Measurements from ENCODE around the gene ANTKMT. TPM values are rescaled to one million over a fixed set of nuclear protein-coding genes. Genes with fewer than 3 reads are reported as not detected.

The ANTKMT gene
- total and polyA plus RNA-seq, 2 donors (not counting 3 experiments of a cell fraction or from before 2014, with no cell fraction given), result 26.1 to 27.9 TPM

- no peaks in the 10 kb centered on the region for H3K9me1 ChIP-seq (replicated peaks; ENCODE audit: control insufficient read depth, extremely low read depth, insufficient read depth, low read length)
- H3K36me3 ChIP-seq (ENCODE audit: control insufficient read depth in 2 of 2, extremely low read depth in 1 of 2, insufficient read depth in 2 of 2, low read length in 2 of 2), result no peaks in the 10 kb centered on the region
- H3K4me3 ChIP-seq (replicated peaks in 1 of 3; ENCODE audit: insufficient read depth in 1 of 3, low read depth in 1 of 3, low read length in 3 of 3), result no peak overlapping the region
- TF ChIP-seq POLR2A (IDR thresholded peaks at IDR 0.05; ENCODE audit: low read depth, low read length), result no peak
- TF ChIP-seq EZH2 (IDR thresholded peaks at IDR 0.05; ENCODE audit: borderline replicate concordance, low read depth, low read length, severe bottlenecking), result no peak
- TF ChIP-seq FOS (IDR thresholded peaks at IDR 0.05; ENCODE audit: borderline replicate concordance, insufficient read depth, low read length), result no peak
- TF ChIP-seq CTCF (IDR thresholded peaks at IDR 0.05; ENCODE audit: extremely low read depth in 1 of 2, insufficient read depth in 1 of 2, low read depth in 1 of 2, low read length in 2 of 2), result no peak
- TF ChIP-seq POLR2AphosphoS5 (IDR thresholded peaks at IDR 0.05; ENCODE audit: insufficient read depth, low read depth, low read length), result no peak
- TF ChIP-seq MAX (IDR thresholded peaks at IDR 0.05; ENCODE audit: insufficient read depth, insufficient read length), result no peak
- no peak for TF ChIP-seq MYC (IDR thresholded peaks at IDR 0.05; ENCODE audit: low read depth, low read length)
- TF ChIP-seq JUN (IDR thresholded peaks at IDR 0.05; ENCODE audit: borderline replicate concordance, insufficient read depth, insufficient read length, low read depth), result no peak
- no peak for TF ChIP-seq GATA2 (IDR thresholded peaks at IDR 0.05; ENCODE audit: insufficient read depth, insufficient read length, low read depth, low read length)
- H3K27ac ChIP-seq (ENCODE audit: insufficient read depth, low read depth, low read length), result no peak overlapping the region
- no TSS peak for BruUV-seq (replicated peaks)
- no peaks in the 10 kb centered on the region for H4K20me1 ChIP-seq (replicated peaks; ENCODE audit: control insufficient read depth, extremely low read depth, insufficient read depth, low read length)
- ChIA-PET CTCF (no interaction called here), POLR2A (no interaction called here)
- no peak for DNase-seq (ENCODE audit: low read depth, low spot score)
- H3K27me3 ChIP-seq (ENCODE audit: control insufficient read depth in 2 of 2, insufficient read depth in 2 of 2, low read length in 2 of 2), result no peaks in the 10 kb centered on the region
- H2AFZ ChIP-seq (ENCODE audit: low read depth, low read length), result no peak overlapping the region
- dilution Hi-C loops (cut with MboI; ENCODE audit: extremely low pct_ligation_motif_present, low sequenced_read_pairs) (no loop called here), intact Hi-C loops (cut with micrococcal nuclease) (no loop called here)
- no peak overlapping the region for H3K9ac ChIP-seq (replicated peaks; ENCODE audit: extremely low read depth, insufficient read depth, low read length)
- no peaks in the 10 kb centered on the region for H3K9me3 ChIP-seq (replicated peaks; ENCODE audit: control insufficient read depth, insufficient read depth, low read length)
- no peak for FAIRE-seq
- H3K4me1 ChIP-seq (ENCODE audit: control insufficient read depth, extremely low read depth, insufficient read depth, low read length), result peaks cover 24% of the 10 kb centered on the region
- H3K79me2 ChIP-seq (ENCODE audit: control insufficient read depth, insufficient read depth, low read length), result no peaks in the 10 kb centered on the region
- no peak overlapping the region for H3K4me2 ChIP-seq (ENCODE audit: insufficient read depth, low read length)
Observed at GRCh38 chr16:718389-718788, 2.6 kb upstream of the ANTKMT start.

All from endothelial cell of umbilical vein (primary cell).